Activated CD4-positive, alpha-beta T cell treated with anti-CD3 and anti-CD28 coated beads for 48 hours (primary cell): Measurements from ENCODE around the gene PADI2.

Experiments
- DNase-seq: peaks from one replicate; pipeline ENCODE4 v3.0.0-alpha.2; 2020

Gene PADI2

GRCh38 chr1:17119076-17119772 is at the start of gene PADI2:
PADI2 (minus strand) TSS chr1:17119451; CDS start chr1:17119371, 80 bp downstream.
- DNase-seq, result peak; percentile 78

- no peak for DNase-seq
Observed at GRCh38 chr1:17168091-17168876, 49.0 kb upstream of the PADI2 start.

GRCh38 chr1:17167786-17168090 is 48.5 kb upstream of the PADI2 start:
- DNase-seq, result no peak

GRCh38 chr1:17167041-17167785 is 48.0 kb upstream of the PADI2 start:
- no peak for DNase-seq

GRCh38 chr1:17165823-17166222 is 46.6 kb upstream of the PADI2 start:
- DNase-seq, result no peak

GRCh38 chr1:17163789-17164666 is 44.8 kb upstream of the PADI2 start:
- no peak for DNase-seq

- DNase-seq, result no peak
Observed at GRCh38 chr1:17163371-17163770, 44.1 kb upstream of the PADI2 start.

GRCh38 chr1:17162941-17163340 is 43.7 kb upstream of the PADI2 start:
- no peak for DNase-seq

- DNase-seq, result no peak
Observed at GRCh38 chr1:17161926-17162800, 42.9 kb upstream of the PADI2 start.

GRCh38 chr1:17161137-17161740 is 42.0 kb upstream of the PADI2 start:
- DNase-seq, result no peak

- DNase-seq, result no peak
Observed at GRCh38 chr1:17158961-17159360, 39.7 kb upstream of the PADI2 start.

- DNase-seq, result no peak
Observed at GRCh38 chr1:17156108-17156507, 36.9 kb upstream of the PADI2 start.

GRCh38 chr1:17155257-17155920 is 36.1 kb upstream of the PADI2 start:
- DNase-seq, result no peak

GRCh38 chr1:17149771-17150170 is 30.5 kb upstream of the PADI2 start:
- DNase-seq, result no peak

GRCh38 chr1:17148950-17149608 is 29.8 kb upstream of the PADI2 start:
- no peak for DNase-seq

GRCh38 chr1:17145648-17146047 is 26.4 kb upstream of the PADI2 start:
- no peak for DNase-seq

- DNase-seq, result no peak
Observed at GRCh38 chr1:17143760-17144159, 24.5 kb upstream of the PADI2 start.

- DNase-seq, result no peak
Observed at GRCh38 chr1:17141441-17142197, 22.4 kb upstream of the PADI2 start.

- DNase-seq, result no peak
Observed at GRCh38 chr1:17140279-17140678, 21.0 kb upstream of the PADI2 start.
